Stromal cell of bone marrow (primary cell): ENCODE results near the gene LENEP.
A peak's percentile ranks its signal among the peaks of the same experiment; 100 is the strongest.

Experiments used
- DNase-seq: peaks from one replicate; pipeline ENCODE4 v3.0.0-alpha.2; 2012; ENCODE audit warnings: low read depth

The LENEP gene

DNA sequence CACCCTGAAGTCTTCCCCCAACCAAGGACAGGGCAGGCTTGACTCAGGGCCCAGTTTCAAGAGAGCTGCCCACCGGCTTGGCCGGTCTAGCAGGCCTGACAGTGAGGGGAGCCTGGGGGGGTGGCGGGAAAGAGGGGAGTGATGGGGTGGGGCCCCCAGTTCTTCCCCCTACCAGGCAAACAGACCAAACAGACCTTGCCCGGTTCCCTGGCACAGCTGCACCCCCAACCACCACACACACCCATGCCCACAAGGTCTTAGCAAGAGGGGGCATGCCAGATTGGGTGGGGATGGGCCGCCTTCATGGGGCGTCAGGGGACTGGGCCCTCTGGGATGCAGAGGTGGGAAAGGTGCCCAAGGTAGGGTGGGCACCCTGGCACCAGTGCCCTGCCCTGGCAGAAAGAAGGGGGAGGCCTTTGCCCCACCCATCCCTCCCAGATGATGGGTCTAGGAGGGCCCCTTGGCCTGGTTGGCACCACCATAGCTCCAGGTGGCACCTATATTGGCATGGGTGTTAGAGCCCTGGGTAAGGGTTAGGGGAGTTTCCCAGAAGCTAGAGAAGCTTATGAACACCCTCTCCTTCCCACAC lies 18.1 kb downstream of the LENEP start:
- DNase-seq, result no peak

- DNase-seq, result peak; percentile 61
Observed at GRCh38 chr1:155012026-155012546, 18.7 kb downstream of the LENEP start.

GRCh38 chr1:155012776-155013602 lies 19.6 kb downstream of the LENEP start:
- DNase-seq, result no peak

GRCh38 chr1:155013632-155014031 lies 20.2 kb downstream of the LENEP start:
- no peak for DNase-seq

GRCh38 chr1:155014709-155015508 lies 21.5 kb downstream of the LENEP start:
- no peak for DNase-seq

- DNase-seq, result no peak
Observed at GRCh38 chr1:155015527-155016230, 22.3 kb downstream of the LENEP start.

- no peak for DNase-seq
Observed at GRCh38 chr1:155016231-155016831, 22.9 kb downstream of the LENEP start.

DNA sequence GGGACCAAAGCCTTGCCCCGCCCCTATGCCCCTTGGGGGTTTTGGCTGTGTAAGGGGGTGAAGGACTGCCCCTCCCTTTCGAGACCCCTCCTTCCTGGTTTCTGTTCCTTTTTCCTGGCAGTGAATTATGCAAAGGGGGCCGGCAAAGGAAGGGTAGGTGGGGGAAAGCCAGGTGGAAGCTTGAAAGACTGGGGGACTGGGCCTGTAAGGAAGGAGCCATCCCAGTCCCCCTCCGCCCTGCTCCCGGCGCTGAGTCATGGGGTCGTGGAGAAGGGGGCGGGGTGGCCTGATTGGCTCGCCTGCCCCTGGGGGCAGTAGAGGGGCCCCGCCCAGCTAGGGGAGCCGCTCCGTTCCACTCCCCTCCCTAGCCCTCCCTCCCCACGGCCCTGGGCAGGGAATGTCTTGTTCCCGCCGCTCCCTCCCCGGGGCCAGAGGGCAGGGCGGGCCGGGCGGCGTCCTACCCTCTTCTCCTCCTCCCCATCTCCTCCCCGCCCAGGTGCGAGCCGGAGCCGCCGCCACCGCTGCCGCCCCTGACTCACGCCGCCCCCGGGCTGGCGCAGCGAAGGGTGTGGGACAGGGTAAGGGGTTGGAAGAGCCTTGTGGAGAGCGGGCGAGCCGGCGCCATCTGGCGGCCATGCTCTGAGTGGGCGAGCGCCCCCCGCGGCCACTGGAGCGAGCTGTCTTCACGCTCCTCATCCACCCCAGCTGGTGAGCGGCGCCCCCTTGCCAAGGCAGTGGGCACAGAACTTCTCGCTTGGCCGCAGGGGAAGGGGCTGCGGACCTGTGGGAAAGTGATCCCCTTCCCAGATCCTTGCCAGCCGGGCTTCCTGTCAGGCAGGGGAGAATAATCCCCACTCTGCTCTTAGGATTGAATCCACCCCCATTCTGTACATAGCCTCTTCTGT lies 23.9 kb downstream of the LENEP start:
- DNase-seq, result peak; percentile 68

GRCh38 chr1:155017946-155018316 lies 24.5 kb downstream of the LENEP start:
- DNase-seq, result no peak

DNA sequence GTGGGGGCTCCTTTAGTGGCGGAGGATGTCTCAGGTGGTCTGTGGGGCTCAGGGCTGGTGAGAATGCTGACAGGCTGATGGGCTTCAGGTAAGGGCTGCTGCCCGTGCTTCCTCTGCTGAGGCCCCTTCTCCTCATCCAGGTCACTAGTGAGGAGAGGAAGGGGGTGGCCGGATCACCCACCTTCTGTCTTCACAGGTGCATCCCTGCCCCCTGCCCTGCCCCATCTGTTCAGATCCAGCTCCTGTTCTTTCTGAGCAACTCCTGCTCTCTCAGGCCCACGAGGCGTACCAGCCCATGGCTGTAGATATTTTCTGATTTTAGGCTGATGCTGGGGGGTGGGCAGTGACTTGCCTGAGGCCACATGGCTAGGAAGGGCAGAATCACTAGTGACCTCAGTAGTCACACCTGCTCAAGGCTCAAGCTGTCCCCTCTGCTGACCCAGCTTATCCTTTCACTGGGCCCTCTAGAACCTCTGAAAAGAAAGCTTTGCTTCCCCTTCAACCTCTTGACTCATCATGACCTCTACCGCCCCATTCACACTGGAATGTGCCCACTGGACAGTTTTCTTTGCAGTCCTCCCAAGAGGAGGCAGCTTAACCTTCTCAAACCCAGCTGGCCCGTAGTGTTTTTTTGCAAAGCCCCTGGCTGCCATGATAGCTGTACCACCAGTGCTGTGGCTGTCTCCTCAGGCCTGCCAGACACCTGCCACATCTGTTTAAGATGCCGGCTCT lies 25.4 kb downstream of the LENEP start:
- DNase-seq, result no peak

GRCh38 chr1:155019377-155020245 lies 26.2 kb downstream of the LENEP start:
- no peak for DNase-seq

DNA sequence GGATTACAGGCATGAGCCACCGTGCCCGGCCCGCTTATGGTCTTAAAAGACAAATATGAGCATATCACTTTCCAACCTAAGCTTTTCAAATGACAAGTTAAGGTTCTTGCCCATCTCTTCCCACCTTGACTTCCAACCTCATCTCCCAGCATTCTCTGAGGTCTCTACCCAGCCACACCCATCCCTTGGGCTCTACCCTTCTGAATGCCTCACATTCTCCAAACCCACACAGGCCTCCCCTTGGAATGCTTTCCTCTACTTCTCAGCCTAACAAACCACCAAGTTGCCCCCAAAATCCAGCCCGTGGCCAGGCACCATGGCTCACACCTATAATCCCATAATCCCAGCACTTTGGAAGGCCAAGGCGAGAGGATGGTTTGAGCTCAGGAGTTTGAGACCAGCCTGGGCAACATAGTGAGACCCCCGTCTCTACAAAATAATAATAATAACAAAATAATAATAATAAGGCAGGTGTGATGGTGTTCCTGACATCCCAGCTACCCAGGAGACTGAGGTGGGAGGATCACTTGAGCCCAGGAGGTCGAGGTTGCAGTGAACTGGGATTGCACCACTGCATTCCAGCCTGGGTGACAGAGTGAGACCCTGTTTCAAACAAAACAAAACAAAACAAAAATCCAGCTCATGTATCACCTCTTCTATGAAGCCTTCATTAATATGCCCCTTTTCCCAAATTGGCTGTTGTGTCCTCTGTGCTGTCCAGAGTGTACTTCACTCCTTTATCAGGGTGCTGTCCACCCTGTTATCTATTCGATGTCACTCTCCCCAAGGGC lies 28.9 kb downstream of the LENEP start:
- DNase-seq, result no peak

GRCh38 chr1:155022927-155023236 lies 29.5 kb downstream of the LENEP start:
- DNase-seq, result no peak

GRCh38 chr1:155023627-155024026 lies 30.2 kb downstream of the LENEP start:
- DNase-seq, result no peak

- DNase-seq, result no peak
Observed at GRCh38 chr1:155024315-155024714, 30.9 kb downstream of the LENEP start.

DNA sequence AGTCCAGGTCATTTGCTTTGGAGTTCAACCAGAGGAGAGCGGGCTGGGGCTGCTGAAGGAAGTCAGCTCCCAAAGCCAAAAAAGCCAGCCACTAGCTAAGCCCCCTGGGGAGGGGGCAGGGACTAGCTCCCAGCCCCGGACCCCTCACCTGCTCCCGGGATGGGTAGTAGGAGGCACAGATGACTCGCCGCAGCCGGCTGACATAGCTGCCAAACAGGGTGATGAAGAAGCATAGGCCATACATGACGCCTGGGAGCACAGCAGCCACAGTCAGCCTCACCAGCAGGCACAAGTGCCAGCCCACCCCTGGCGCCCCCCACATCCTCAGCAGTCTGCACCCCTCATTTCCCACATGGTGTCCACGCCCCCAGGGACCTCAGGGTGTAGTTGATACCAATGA lies 32.8 kb downstream of the LENEP start:
- no peak for DNase-seq

- DNase-seq, result no peak
Observed at GRCh38 chr1:155026588-155026987, 33.2 kb downstream of the LENEP start.

DNA sequence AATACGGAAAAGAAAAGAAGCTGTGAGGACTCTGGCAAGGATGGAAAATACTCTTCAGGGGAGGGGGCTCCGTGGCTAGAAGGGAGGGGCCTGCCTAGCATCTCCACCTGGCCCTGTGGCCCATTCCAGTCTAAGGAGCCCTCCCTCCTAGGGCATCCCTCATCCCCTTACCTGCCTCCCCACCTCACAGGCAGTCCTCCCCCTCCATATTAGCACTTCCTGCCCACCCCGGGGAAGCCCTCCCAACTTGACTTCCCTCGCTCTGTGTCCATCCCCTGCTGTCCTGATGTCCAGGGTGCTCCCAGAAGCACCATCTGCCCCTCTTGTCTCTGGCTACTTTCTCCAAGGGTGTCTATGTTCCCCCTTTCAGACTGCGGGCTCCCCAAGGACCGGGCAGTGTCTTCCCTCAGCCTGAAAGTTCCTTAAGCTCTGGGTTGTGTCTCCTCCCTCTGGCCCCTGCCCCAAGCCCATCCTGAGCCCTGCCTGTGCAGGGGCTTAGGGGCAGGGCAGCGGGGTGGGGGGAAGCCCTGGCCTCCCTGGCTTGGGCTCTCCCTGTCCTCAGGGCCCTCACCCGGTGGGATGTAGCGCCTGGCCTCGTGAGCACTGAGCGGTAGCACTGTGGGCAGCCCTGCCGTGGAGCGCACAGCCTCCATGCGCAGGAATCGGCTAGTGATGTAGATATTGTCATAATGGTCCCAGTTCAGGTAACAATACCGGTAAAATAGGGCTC lies 36.3 kb downstream of the LENEP start:
- DNase-seq, result no peak
